ENCODE results near the gene OR7G1.

OR7G1 gene, protein sequence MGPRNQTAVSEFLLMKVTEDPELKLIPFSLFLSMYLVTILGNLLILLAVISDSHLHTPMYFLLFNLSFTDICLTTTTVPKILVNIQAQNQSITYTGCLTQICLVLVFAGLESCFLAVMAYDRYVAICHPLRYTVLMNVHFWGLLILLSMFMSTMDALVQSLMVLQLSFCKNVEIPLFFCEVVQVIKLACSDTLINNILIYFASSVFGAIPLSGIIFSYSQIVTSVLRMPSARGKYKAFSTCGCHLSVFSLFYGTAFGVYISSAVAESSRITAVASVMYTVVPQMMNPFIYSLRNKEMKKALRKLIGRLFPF

DNA sequence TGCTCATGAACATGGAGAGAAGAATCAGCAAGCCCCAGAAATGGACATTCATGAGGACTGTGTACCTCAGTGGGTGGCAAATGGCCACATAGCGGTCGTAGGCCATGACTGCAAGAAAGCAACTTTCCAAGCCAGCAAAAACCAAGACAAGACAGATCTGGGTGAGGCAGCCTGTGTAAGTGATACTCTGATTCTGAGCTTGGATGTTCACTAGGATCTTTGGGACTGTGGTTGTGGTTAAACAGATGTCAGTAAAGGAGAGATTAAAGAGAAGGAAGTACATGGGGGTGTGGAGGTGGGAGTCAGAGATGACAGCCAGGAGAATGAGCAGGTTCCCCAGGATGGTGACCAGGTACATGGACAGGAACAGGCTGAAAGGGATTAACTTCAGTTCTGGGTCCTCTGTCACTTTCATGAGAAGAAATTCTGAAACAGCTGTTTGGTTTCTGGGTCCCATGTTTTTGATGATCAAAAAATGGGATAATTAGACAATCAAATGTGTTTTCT lies at the start of gene OR7G1:
Gene OR7G1, minus strand, starts transcription at position 457 of the 507 bp plus-strand sequence. Its CDS starts 0 bp downstream, at position 457.
- FAIRE-seq = no peak

DNA sequence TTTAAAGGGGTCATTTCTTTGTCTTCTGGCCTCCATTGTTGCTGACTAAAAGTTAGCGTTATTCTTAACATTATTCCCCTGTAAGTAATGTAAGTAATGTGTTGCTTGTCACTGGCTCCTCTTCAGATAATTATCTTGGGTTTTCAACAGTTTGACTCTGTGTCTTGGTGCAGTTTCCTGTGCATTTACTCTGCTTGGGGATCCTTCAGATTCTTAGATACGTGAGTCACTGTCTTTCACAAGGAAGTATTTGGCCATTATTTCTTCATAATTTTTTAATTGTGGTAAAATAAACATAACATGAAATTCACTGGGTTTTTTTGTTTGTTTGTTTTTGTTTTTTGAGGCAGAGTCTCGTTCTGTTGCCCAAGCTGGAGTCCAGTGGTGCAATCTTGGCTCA lies 49.7 kb upstream of the OR7G1 start:
- no peak for FAIRE-seq

DNA sequence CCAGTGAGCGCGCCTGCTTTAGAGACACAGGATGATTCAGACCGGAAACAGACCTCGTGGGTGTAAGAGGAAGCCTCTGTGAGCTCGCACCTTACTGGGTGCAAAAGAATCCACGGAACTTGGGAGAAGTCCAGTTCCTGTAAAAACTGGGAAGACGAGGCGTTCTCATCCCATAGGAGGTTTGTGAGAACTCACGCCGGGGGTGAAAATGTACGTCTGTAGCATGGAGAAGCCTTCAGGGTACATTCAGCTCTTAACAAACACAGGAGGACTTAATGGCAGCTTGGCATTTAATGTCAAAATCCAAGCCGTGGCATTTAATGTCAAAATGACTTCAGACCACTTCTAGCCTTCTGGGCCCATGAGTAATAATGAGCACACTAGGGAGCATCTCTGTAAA lies 45.9 kb upstream of the OR7G1 start:
- FAIRE-seq = no peak

- no peak for FAIRE-seq
These were observed 44.3 kb upstream of the OR7G1 start for GRCh38 chr19:9159891-9160290.

- no peak for FAIRE-seq
These were observed 40.7 kb upstream of the OR7G1 start for GRCh38 chr19:9156304-9156703.

- no peak for FAIRE-seq
These were observed 40.0 kb upstream of the OR7G1 start for GRCh38 chr19:9155591-9155990.

GRCh38 chr19:9151367-9151766 lies 35.8 kb upstream of the OR7G1 start:
- no peak for FAIRE-seq

DNA sequence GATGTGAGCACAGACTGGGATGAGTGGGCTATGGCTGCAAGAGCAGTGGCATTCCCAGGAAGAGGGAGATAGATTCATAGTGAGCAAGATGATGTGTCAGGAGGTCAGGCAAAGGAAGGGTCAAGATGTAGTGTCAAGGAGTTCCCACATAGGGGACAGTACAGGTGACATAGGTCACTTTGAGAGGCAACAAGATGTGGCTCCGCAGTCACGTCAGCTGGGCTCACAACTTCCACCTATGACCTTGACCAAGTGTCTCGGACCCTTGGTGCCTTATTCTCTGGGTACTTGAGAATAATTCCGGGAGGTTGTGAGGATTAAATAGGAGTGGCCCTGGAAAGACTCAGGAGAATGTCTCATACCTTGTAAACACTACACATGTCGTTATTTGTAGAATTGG lies 35.1 kb upstream of the OR7G1 start:
- FAIRE-seq = no peak

DNA sequence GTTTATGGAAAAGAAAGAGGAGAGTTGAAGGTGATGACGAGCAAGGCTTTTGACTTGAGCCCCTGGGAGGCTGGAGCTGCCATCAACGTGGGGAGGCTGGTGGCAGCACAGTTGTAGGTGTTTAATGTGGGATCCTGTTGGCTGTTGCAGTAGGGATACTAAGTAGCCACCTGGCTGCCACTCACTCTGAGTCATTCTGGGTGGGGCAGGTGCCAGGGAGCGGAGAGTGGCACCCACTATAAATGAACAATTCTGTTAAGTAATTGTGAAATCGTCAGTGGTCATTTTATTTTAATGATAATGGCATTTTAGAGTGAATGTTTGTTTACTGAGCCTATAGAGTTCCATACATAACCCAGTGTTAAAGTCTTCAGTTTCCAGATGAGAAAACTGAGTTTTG lies 34.4 kb upstream of the OR7G1 start:
- FAIRE-seq = no peak

DNA sequence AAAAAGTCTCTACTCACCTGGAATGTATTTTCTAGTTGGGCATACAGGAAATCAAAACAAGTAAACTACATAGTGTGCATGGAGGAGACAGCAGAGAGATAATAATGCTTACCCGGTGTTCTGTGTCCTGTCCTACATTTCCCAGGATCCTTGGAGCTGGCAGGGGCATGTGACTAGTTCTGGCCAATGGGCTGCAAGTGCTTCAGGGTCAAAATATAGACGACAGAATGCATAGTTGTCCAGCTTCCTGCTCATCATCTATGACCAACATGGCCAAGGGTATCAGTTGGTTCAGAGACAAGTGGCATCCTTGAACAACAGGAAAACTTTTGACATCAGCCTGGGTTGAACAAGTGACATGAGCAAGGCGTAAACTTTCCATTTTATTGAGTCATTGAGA lies 33.1 kb upstream of the OR7G1 start:
- FAIRE-seq = no peak

GRCh38 chr19:9146882-9147281 lies 31.3 kb upstream of the OR7G1 start:
- no peak for FAIRE-seq

DNA sequence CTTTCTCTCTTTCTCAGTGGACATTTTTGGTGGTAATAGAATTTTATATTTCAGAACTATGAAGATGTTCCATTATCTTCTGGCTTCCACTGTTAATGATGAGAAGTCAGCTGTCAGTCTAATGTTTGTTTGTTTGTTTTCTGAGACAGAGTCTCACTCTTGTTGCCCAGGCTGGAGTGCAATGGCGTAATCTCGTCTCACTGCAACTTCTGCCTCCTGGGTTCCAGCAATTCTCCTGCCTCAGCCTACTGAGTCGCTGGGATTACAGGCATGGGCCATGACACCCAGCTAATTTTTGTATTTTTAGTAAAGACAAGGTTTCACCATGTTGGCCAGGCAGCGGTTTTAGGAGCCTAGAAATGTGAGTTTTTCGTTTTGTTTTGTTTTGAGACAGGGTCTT lies 29.4 kb upstream of the OR7G1 start:
- FAIRE-seq = no peak

DNA sequence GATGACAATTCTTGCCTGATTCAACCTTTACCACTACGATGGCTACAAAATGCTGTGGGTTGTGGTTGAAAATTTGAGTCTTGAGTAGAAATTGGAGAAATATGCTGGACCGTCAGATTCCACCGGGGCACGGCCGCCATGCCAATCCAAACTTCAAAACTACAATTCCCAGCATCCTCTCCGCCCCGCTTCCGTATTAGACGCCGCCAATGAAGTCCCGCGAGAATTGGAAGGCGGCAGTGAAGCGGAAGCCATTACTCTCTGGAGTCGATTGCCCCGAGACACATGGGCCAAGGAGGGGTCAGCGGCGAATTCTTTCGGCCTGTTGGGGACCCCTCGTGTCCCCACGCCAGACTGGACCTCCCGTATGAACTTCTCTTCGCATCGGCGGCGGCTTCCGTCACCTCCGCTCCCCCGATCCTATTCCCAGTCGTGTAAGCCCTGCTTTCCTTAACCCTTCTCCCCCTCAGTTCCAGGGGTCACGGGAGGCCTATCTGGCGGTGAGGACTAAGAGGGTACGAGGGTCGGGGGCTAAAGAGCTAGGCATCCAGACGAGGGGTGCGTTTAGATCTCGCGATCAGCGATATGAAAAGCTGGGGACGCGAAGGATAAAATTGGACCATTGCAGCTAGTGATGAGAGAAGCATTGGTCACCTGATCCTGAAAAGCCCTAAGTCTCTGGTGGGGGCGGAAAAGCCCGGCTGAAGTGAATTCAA lies 24.8 kb upstream of the OR7G1 start, which contains the start of gene ZNF317:
Gene ZNF317, plus strand, starts transcription at position 239 of the 716 bp plus-strand sequence. CDS start 15,620 bp downstream, outside the sequence.
- FAIRE-seq = peak; percentile 89

- no peak for FAIRE-seq
These were observed 24.1 kb upstream of the OR7G1 start for GRCh38 chr19:9139609-9140158.

DNA sequence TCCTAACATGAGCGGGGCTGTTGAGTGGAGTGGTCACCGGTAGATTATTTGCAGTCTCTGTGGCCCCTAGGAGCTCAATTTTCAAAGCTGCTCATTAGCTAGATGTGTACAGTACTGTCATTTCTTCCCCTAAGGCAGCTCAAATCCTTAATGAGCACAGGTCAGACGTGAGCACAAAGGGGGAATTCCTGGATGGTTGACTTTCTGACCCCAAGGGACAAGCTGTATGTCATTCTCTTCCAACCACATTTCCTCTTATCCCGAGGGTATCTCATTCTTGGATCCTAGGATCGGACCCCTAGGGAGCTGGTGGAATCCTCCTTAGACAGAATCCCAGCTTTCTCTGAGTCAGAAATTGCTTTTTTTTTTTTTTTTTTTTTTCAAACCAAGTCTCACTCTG lies 16.9 kb upstream of the OR7G1 start:
- no peak for FAIRE-seq

GRCh38 chr19:9130965-9131364 lies 15.4 kb upstream of the OR7G1 start:
- no peak for FAIRE-seq

DNA sequence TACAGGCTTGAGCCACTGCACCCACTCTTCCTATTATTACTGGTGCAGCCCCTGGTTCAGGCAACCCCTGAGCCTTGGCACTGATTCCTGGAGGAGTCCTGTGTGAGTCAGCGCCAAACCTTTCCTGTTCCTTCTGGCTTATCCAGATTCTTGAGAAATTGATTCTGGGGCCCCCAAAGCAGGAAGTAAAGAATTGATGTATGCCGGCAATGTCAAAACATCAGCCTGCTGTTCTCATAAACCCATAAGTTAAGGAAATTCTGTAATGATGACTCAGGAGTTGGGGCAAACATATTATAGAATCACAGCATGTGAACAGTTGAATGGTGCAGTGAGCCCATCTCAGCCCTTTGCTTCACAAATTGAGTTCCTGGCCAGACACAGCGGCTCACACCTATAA lies 12.6 kb upstream of the OR7G1 start:
- FAIRE-seq = no peak

DNA sequence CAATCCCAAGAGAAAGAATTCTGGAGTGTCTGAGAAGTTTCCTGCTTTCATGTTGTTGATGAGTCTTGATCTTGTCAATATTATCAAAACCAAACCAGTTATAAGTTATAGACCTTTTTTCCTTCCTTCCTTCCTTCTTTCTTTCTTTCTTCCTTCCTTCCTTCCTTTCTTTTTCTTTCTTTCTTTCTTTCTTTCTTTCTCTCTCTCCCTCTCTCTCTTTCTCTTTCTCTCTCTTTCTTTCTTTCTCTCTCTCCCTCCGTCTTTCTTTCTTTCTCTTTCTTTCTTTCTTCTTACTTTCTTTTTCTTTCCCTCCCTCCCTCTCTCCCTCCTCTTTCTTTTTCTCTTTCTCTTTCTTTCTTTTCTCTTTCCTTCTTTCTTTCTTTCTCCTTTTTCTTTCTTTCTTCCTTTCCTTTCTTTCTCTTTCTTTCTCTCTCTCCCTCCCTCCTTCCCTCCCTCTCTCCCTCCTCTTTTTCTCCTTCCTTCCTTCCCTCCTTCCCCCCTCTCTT lies 11.4 kb upstream of the OR7G1 start, which contains the start of gene OR7G3:
Gene OR7G3, minus strand, starts transcription at position 51 of the 506 bp plus-strand sequence. Its CDS starts 0 bp downstream, at position 51.
- no peak for FAIRE-seq

DNA sequence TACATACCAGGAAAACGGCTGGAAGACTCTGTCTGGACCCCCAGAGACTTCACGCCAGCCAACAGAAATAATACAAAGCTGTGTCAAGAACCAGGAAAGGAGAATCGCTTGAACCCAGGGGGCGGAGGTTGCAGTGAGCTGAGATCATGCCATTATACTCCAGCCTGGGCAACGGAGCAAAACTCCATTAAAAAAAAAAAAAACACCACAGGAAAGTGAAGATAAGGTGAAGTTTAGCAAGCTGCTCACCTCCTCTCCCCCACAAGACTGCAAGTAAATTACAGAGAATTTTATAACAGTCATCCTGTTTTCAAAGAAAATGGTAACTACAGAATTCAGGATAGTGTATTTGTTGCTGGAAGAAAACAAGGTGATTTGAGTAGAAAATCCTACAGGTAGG lies 984 bp upstream of the OR7G1 start:
- no peak for FAIRE-seq

DNA sequence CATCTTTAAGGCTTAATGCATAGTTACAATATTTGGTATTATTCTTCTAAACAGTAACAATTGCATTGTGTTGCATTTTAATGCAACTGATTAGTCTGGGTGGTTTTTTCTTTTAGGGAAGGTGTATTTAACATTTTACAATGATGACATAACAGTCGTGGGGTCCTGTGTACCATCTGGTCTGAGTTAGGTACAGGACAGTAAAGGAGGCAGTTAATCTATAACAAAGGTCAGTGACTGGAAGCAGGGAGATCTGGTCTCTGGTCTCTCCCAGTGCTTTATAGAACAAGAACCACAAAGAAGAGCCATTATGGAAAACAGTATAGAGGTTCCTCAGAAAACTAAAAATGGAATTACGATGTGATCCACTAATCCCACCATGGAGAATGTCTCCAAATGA lies 5.6 kb downstream of the OR7G1 start:
- no peak for FAIRE-seq

DNA sequence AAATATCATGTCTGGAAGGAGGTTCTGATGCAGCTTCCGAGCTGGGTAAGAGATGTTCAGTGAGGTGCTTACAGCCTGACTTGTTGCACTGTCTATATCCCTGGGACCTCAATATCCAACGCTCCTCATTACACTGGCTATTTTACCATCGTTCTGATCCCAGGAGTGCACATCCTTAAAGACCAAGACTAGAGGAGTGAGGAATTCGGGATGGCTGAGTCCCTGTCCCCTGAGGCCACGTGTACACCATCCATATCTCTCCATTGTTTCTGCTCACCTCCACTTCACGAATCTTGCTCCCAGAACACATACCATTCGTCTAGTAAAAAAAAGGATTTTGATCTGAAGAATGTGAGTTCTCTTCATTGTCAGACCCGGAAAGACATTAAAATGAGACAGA lies 8.2 kb downstream of the OR7G1 start, which contains the start of gene OR7G2:
Gene OR7G2, minus strand, starts transcription at position 101 of the 400 bp plus-strand sequence. CDS start 4,232 bp downstream, outside the sequence.
- FAIRE-seq = no peak

DNA sequence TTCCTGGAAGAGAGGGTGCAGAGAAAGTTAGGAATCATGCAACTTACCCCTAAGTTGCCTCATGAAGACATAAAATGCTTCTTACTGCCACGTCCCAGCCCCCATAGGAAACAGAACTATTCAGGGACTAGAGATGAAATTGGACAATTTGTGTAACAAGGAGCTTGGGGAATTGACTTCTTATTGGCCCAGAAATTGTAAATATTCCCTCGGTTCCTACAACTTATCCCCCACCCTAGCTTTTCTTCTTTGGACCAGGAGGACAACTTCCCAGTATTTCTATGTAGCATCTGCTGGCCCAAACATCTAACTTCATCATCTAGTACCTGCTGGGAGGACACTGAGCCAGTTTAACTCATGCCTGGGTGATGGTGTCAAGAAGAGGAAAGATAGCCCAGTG lies 28.8 kb downstream of the OR7G1 start, which contains the start of gene OR1M1:
Gene OR1M1, plus strand, starts transcription at position 301 of the 400 bp plus-strand sequence. CDS start 6,184 bp downstream, outside the sequence.
- no peak for FAIRE-seq

DNA sequence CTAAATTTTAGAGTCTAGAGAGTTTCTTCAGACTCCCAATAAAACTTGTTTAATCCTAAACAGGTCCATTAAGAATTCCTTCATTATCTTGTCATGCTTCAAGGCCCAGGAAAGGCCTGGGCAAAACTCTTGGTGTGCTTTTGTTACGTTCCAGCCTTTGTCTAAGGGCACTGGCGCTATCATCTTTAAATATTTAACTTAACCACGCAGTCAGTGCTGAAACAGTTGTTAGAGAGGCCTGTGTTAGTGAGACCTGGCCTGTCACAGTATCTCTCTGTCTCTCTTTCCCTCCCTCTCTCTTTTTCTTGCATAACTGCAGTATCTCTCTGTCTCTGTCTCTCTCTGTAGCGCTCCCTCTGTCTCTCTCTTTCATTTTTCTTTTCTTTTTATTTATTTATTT lies 36.9 kb downstream of the OR7G1 start:
- no peak for FAIRE-seq

All from A204.1 (cell line).